IPS-18c (cell line): ENCODE data around the gene SENP5.
"Not testable (repeated sequence)": the region's sequence is repeated elsewhere in the genome, so short reads cannot be mapped to it uniquely, and the experiment has no call there.

Experiments used
- H3K4me3 ChIP-seq: 2 replicates; pipeline ENCODE4 v1.7.0; 2013; ENCODE audit warnings: low read depth, mild to moderate bottlenecking, low read length, moderate library complexity; ENCODE audit not compliant: insufficient read depth
- H3K9me3 ChIP-seq: one replicate; pipeline ENCODE4 v1.6.1; 2013; ENCODE audit warnings: mild to moderate bottlenecking, low read length, moderate library complexity; ENCODE audit not compliant: control insufficient read depth, insufficient read depth

The SENP5 gene

GRCh38 chr3:196874511-196875094, 6.9 kb downstream of the SENP5 start:
- H3K9me3 ChIP-seq, H3K4me3 ChIP-seq: not testable (repeated sequence)

- H3K4me3 ChIP-seq: no peak overlapping the region
These were observed 7.5 kb downstream of the SENP5 start for GRCh38 chr3:196875258-196875657.

GRCh38 chr3:196883361-196883760, 15.6 kb downstream of the SENP5 start:
- Histone ChIP-seq H3K4me3 (no peak overlapping the region), H3K9me3 (no peaks in the 10 kb centered on the region)

More at GRCh38 chr3:196875258-196875657, 7.5 kb downstream of the SENP5 start:
- H3K9me3 ChIP-seq: no peaks in the 10 kb centered on the region

- no peak overlapping the region for H3K4me3 ChIP-seq
These were observed 18.4 kb downstream of the SENP5 start for GRCh38 chr3:196886144-196886543.

GRCh38 chr3:196889844-196890708, 22.4 kb downstream of the SENP5 start:
- Histone ChIP-seq H3K9me3 (no peaks in the 10 kb centered on the region), H3K4me3 (no peak overlapping the region)

More at GRCh38 chr3:196886144-196886543, 18.4 kb downstream of the SENP5 start:
- H3K9me3 ChIP-seq: no peaks in the 10 kb centered on the region

- Histone ChIP-seq H3K4me3 (no peak overlapping the region), H3K9me3 (no peaks in the 10 kb centered on the region)
These were observed 27.0 kb downstream of the SENP5 start for GRCh38 chr3:196894557-196895295.

GRCh38 chr3:196896229-196896628, 28.5 kb downstream of the SENP5 start:
- no peak overlapping the region for H3K4me3 ChIP-seq
- no peaks in the 10 kb centered on the region for H3K9me3 ChIP-seq

GRCh38 chr3:196901768-196902167, 34.0 kb downstream of the SENP5 start:
- no peaks in the 10 kb centered on the region for H3K9me3 ChIP-seq

GRCh38 chr3:196902296-196902695, 34.6 kb downstream of the SENP5 start:
- no peaks in the 10 kb centered on the region for H3K9me3 ChIP-seq
- H3K4me3 ChIP-seq: no peak overlapping the region

More at GRCh38 chr3:196901768-196902167, 34.0 kb downstream of the SENP5 start:
- H3K4me3 ChIP-seq: no peak overlapping the region

GRCh38 chr3:196903740-196904139, 36.0 kb downstream of the SENP5 start:
- Histone ChIP-seq H3K9me3 (no peaks in the 10 kb centered on the region), H3K4me3 (no peak overlapping the region)

GRCh38 chr3:196914866-196915265, 47.1 kb downstream of the SENP5 start:
- no peaks in the 10 kb centered on the region for H3K9me3 ChIP-seq
- H3K4me3 ChIP-seq: no peak overlapping the region

GRCh38 chr3:196915375-196915774, 47.7 kb downstream of the SENP5 start:
- H3K9me3 ChIP-seq: no peaks in the 10 kb centered on the region
- no peak overlapping the region for H3K4me3 ChIP-seq

GRCh38 chr3:196916221-196916620, 48.5 kb downstream of the SENP5 start:
- H3K9me3 ChIP-seq: no peaks in the 10 kb centered on the region
- no peak overlapping the region for H3K4me3 ChIP-seq

- no peaks in the 10 kb centered on the region for H3K9me3 ChIP-seq
- no peak overlapping the region for H3K4me3 ChIP-seq
These were observed 49.3 kb downstream of the SENP5 start for GRCh38 chr3:196916995-196917394.

- Histone ChIP-seq H3K4me3 (no peak overlapping the region), H3K9me3 (no peaks in the 10 kb centered on the region)
These were observed 51.2 kb downstream of the SENP5 start for GRCh38 chr3:196918968-196919367.

- Histone ChIP-seq H3K9me3 (no peaks in the 10 kb centered on the region), H3K4me3 (no peak overlapping the region)
These were observed 53.0 kb downstream of the SENP5 start for GRCh38 chr3:196920733-196921132.

- Histone ChIP-seq H3K9me3 (no peaks in the 10 kb centered on the region), H3K4me3 (no peak overlapping the region)
These were observed 60.1 kb downstream of the SENP5 start for GRCh38 chr3:196927571-196928453.
